Activated CD4-positive, alpha-beta T cell treated with anti-CD3 and anti-CD28 coated beads for 48 hours (primary cell): ENCODE measurements around the gene MAP4K3.
A peak's percentile ranks its signal among the peaks of the same experiment; 100 is the strongest.

Source experiments
- DNase-seq: peaks from one replicate; pipeline ENCODE4 v3.0.0-alpha.2; 2020

The MAP4K3 gene

DNA sequence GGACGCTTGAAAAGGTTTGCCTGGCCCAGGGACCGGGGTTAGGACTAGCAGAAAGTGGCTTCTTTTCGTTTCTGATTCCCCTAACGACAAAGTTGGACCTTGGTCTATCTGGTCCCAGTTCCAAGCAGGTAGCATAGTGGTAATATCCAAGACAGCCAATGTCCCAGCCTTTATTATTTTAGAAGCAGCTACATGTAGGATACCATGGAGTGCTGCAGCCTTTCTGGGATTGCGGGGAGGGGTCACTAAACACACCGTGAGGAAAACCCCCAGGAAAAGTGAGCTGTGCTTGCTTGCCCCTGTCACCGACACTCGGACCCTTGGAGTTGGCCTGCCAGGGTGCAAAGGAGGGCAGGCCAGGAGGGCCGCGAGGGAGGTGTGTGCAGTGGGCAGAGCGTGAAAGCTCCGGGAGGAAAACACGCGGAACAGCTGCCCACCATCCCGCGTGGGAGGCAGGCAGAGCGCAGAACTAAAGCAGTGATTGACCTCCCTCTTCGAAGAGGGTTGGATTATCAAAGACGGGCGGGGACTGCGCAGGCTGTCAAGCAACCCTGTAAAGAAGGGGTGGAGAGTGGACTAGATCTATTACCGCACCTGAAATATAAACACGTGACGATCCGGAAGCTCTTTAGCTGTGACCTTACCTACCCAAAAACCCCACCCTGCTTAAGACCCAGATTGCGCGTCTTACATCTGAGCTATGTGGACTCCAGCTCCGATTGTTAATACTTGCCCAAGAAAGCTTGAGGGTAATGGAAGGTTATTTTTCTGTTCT, 624 bp upstream of the MAP4K3 start:
- DNase-seq: peak; percentile 60

DNA sequence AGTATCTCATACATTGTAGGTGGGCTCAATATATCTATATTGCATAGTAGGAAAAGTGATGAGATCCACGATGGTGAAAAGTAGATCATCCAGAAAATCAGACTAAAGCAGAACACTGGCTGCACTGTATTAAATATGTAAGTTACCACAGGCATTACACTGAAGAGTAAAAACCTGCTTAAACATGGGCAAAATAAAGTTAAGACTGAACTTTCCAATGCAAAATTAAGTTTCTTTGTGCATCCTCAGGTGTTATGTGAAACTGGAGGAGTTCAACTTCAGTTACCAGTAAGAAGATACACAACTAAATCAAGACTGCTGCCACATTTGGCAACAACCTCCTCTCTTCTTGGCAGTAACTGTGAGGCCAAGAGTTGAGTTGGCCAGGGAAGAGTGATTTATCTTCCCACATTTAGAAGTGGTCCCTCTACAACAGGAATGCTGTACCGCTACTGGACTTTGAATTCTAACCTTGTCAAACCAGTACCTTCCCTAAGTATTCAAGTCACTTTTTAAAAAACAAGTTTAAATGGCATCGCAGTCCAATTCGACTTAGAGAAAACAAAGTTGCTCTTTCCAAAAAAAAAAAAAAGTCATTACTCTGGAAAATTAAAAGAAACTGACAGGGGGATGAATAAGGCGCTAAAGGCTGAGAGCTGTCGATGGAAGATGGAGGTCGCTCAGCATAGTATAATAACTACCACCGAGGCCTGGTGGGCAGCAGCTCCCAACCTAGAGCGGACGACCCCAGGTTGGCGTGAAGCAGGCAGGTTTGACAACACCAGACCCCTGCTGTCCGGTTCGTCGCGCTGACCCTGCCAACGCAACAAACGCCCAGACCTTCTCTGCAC, 1.1 kb downstream of the MAP4K3 start:
- DNase-seq: no peak

- DNase-seq: no peak
Measured at GRCh38 chr2:39435234-39435633, 1.9 kb downstream of the MAP4K3 start.

DNA sequence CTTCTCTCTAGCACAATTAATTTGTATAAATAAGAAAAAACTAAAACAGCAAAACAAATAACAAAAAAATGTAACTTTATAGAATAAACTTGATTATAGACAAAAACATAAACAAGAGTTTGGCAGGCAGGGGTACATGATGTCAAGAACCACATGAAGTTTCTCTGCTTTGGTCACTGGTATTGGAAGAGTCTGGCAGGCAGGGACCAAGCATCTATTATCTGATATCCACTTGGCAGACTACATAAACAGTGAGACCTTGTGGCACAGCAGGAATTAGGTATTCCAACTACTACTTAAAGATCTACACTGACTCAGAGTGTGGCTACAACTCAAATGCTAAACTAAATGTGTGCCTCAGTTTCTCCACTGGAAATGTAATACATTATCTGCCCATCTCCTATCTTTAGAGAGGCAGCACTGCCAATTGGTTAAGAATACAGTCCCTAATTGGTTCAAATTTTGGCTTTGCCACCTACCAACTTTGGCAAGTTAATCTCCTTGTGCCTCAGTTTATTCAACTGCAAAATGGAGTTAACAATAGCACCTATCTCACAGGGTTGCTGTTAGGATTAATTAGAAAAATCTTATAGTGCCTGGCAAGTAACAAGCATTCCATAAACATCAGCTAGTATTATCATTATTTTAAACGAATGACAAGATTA, 2.7 kb downstream of the MAP4K3 start:
- no peak for DNase-seq

- DNase-seq: no peak
Measured at GRCh38 chr2:39433586-39434195, 3.4 kb downstream of the MAP4K3 start.

GRCh38 chr2:39432701-39433100, 4.4 kb downstream of the MAP4K3 start:
- no peak for DNase-seq

GRCh38 chr2:39431592-39432316, 5.3 kb downstream of the MAP4K3 start:
- DNase-seq: no peak

DNA sequence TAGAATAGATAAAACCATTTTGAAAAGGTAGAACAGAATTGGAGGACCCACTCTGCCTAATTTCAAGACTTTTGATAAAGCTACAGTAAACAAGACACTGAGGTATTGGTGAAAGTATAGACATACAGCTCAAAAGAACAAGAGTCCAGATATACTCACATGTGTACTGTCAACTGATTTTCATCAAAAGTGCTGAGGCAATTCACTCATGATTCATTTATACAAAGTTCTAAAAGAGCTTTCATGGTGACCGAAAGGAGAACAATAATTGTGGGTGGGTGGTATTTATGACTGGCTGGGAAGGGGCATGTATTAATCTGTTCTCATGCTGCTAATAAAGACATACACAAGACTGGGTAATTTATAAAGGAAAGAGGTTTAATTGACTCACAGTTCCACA, 7.3 kb downstream of the MAP4K3 start:
- DNase-seq: no peak

DNA sequence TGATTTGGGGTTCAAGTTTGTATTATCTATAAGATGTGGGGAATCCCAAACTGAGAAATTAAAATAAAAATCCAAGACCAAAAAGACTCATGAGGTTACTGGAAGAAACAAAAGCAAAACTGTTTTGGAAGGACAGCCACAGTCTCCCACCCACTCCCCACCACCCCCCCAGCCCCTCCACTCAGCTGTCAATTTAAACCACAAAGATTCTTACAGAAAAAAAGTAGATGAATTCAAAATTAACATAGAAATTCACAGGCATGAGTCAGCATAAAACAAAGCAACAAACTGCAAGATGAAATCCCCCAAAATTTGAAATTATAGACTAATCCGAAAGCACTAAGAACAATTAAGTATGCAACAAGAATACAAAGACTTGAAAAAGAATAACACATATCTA, 12.1 kb downstream of the MAP4K3 start:
- DNase-seq: no peak

GRCh38 chr2:39422700-39423099, 14.4 kb downstream of the MAP4K3 start:
- DNase-seq: no peak

DNA sequence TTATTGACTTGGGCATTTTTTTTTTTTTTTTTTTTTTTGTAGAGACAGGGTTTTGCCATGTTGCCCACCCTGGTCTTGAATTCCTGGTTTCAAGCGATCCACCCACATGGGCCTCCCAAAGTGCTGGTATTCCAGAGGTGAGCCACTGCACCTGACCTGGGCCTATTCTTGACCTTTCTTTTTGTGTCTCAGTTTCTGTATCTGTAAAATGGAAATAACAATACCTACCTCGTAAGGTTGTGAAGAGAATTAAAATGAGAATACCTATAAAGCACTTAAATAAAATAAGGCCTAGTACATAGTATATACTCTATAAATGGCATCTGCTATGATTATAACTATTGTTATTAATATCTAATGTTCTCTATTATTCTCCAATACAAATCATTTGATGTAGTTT, 15.7 kb downstream of the MAP4K3 start:
- no peak for DNase-seq

DNA sequence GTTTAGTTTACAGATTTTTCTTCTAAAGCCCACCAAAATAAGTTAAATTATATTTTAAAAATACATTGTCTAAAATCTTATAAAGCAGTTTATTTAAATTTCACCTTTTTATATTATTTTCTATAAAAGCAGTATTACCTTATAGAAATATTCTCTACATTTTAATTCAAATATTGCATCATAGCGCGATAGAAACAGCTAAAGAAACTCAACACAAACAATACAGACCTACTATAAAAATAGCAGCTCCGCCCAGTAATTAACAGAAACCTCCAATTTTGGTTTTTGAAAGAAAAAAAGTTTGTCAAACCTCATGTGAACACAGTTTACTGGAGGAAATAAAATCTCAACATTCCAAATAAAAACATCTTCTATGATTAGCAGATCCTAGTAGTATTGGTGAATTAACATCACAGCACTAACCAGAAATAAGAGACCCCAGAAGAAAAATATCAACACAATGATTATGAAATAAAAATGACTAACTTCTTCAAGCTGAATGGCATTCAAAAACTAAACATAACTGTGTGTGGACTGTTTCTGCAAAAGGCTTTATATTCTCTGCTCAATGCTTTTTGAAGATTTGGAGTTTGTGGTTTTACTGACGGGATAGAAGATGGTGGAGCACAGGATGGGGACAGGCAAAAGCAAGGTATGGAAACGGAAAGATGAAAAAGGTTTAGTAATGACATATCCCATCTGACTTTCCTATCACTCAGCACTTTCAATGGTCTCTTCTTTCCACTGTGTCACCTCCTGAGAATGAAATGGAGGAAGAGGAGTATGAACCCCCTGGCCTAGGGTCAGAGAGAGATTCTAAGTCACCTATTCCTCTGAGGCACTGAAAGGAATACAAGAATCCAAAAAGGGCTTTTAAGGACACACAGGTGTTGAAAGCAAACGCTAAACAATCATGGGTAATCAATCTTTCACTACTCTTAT, 17.5 kb downstream of the MAP4K3 start:
- no peak for DNase-seq

- no peak for DNase-seq
Measured at GRCh38 chr2:39418491-39418890, 18.6 kb downstream of the MAP4K3 start.

- DNase-seq: no peak
Measured at GRCh38 chr2:39416140-39416539, 20.9 kb downstream of the MAP4K3 start.

DNA sequence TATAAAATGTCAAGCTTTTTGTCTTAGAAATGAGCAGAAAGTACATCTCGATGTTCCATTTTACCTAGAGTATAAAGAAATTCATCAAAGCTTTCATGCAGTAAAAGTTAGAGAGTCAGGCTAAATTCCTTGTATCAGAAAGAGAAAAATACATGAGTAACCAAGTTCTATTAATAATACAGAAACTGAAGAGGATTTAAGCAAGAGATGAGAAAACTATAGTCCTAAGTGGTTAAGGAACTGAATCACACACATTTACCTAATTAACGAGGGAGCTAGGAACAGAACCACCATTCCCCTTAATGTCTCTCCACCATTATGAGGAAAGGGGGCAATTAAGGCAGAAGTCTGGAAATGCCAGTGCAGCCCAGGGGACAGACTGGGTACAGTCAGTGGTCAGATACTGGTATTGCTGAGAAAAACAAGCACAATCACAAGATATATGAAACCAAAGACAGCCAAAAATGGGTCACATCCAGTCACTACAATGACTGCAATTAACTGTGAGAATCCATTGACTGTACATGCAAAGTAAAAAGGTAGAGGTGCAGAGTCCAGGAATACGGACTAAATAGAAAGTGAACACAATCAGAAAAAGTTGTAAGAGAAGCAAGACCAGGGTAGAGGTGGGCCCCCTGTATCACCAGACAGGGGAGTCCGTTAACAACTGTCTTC, 23.9 kb downstream of the MAP4K3 start:
- no peak for DNase-seq

DNA sequence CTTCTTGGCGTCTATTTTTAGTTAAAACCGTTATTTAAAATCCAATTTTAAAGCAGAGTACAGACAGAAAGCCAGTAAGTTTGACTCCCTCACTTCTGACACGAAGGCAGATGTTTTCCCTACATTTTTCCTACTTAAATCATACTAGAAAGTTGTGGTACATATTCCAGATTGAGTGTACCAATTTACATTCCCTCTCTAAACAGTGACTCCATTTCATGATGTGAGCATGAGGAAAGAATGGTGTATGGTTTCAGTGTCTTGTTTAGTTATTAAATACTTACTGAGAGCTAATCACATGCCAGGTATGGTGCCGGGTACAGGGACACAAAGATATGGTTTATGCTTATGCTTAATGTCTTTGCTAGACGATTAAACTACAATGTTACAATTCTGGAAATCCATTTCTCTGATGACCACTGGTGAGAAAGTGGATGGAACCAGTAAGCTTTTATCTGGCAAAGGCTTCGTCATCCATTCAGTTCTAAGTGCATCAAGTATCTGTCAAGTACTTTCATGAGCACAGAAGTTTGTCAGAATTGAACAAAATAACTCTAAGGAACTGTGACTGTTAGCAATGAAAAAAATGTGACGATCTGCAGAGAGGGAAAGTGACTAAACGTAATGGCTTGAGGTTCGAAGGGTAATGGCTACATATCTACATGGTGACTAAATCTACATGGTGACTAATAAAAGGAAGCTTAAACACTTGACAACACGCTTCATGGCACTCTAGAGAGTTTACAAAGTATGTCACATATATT, 25.7 kb downstream of the MAP4K3 start:
- DNase-seq: no peak

DNA sequence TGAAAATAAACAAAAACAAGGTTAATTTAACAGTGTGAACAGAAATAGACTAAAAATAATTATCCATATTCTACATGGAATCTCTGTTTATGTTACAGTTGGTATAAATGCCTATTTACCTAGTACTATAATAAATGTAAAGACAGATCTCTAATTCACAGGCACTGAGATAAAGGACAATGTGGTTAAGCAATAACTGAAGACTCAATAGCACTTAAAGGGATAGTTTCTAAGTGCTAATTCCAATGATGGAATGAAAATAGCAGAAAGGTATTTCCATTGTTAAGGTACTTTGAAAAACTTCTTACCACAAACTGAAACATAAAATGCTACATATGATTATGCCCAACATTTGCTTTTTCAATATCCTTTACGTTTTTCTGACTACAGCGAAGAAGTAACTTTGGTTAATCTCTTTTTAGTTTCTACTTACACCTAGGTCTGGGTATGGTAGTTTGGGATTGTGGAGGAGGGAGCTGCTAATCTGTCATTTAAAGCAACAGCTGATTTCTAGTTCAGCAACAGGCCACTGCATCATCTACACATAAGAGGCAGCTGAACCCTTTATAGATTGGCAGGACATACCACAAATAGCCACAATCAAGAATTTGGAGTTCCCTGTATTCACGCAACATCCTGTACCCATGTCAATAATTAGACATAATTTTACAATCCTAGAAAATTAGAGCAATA, 27.2 kb downstream of the MAP4K3 start:
- DNase-seq: no peak

DNA sequence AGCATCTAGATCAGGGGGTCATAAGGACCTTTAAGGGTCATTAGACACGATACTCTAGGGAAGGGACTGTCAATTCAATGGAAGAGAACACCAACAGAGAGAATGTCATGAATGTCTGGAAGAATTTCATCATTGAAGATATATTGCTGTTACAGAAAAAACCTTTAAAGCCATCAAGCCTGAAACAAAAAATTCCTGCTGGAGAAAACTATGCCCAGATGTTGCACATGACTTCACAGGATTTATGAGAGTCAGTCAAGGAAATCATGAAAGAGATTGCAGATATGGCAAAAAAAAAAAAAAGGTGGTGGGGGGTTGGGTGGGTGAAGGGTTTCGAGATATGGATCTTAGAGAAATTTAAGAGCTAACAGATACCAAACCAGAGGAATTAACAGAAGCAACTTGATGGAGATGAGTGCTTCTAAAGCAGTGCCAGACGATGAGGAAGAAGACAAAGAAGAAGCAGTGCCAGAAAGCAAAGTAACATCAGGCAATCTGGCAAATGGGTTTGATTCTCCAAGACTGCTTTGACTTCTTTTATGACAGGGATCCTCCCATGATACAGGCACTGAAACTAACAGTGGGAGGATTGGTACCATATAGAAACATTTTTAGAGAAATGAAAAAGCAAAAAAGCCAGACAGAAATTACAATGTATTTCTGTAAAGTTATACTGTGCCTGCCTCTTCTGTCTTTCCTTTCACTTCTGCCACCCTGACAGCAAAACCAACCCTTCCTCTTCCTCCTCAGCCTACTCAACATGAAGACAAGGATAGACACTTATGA, 28.5 kb downstream of the MAP4K3 start:
- no peak for DNase-seq
